Activated naive CD8-positive, alpha-beta T cell treated with anti-CD3 and anti-CD28 coated beads for 36 hours (primary cell): ENCODE data around the gene GPRASP3. TPM values are rescaled to one million over a fixed set of nuclear protein-coding genes. Genes with fewer than 3 reads are reported as not detected.

Experiments used
- DNase-seq: peaks from one replicate; pipeline ENCODE4 v3.0.0; 2021
- H3K27ac Mint-ChIP-seq: one replicate; pipeline ENCODE4 v1.8.0; 2022; ENCODE audit warnings: mild to moderate bottlenecking, moderate library complexity, mixed read lengths
- H3K27me3 Mint-ChIP-seq: one replicate; pipeline ENCODE4 v1.8.0; 2022; ENCODE audit warnings: mild to moderate bottlenecking, mixed read lengths
- H3K36me3 Mint-ChIP-seq: one replicate; pipeline ENCODE4 v1.8.0; 2021; ENCODE audit warnings: mild to moderate bottlenecking, mixed read lengths
- H3K4me1 Mint-ChIP-seq: one replicate; pipeline ENCODE4 v1.8.0; 2021; ENCODE audit warnings: mixed read lengths
- H3K4me3 Mint-ChIP-seq: one replicate; pipeline ENCODE4 v1.8.0; 2022; ENCODE audit warnings: mild to moderate bottlenecking, moderate library complexity, mixed read lengths
- H3K9me3 Mint-ChIP-seq: one replicate; pipeline ENCODE4 v1.8.0; 2022; ENCODE audit warnings: mixed read lengths
- total RNA-seq, 2 experiments: library from RNA; stranded (reverse); gene quantifications; one replicate each; pipeline ENCODE4 v1.2.3, GENCODE V29; 2021

GPRASP3 gene
- total RNA-seq, 2 experiments from 2014 or later, result 3.2 to 3.3 TPM

DNA sequence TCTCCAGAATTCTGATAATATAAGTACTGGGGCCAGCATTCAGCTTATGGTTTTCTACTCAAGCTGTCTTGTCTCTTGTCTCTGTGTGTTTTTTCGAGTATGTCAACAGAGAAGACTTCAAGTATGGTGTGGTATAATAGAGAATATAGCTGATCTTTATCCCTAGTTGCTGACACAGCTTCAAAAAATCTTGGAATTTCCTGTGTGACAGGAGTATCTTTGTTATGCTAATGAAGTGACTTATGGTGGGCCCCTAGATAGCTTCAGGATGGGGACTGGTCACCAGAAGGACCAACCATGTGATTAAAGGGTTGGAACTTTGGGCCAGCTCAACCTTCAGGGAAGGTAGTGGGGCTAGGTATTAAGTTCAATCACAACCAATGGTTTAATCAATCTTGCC, 2.9 kb downstream of the GPRASP3 start:
- Mint-ChIP-seq H3K27ac (no peak overlapping the region), H3K9me3 (no peaks in the 10 kb centered on the region), H3K4me1 (peaks cover 10% of the 10 kb centered on the region), H3K27me3 (no peaks in the 10 kb centered on the region), H3K4me3 (no peak overlapping the region), H3K36me3 (no peaks in the 10 kb centered on the region)
- DNase-seq, result no peak

DNA sequence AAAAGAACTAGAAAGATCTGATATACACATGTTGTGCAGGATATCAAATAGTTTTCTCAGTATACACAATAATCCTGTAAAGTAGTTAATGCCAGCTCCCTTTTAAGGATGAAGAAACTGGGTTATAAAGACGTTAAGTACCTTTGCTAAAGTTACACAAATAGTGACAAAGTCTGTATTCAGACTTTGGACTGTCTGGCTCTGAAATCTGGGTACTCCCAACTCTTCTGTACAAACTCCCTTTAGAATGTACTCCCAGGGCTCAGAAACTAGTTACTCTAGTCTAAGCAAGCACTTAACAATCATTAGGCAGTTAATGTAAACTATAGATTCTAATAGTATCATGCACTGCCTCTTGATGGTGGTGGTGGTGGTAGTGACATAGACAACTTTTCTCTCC, 7.2 kb downstream of the GPRASP3 start:
- Mint-ChIP-seq H3K27me3 (no peaks in the 10 kb centered on the region), H3K27ac (no peak overlapping the region), H3K9me3 (no peaks in the 10 kb centered on the region), H3K4me3 (no peak overlapping the region), H3K4me1 (no peaks in the 10 kb centered on the region), H3K36me3 (no peaks in the 10 kb centered on the region)
- DNase-seq, result no peak

DNA sequence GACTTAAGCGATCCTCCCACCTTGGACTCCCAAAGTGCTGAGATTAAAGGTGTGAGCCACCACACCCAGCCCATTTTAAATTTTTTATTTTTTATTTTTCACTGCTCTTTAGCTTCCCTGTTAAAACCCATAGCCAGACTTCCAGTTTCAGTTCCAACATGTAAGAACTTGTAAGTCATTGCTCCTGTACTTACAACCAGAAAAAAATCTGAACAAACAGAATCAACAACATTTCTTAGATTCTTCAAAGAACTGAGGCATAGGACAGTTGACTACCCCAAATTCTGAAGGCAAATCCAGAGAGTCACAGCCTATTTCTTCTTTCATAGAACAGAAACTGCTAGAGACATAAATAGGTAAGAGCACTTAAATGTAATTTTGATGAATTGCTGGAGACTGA, 8.1 kb downstream of the GPRASP3 start:
- Mint-ChIP-seq H3K27ac (no peak overlapping the region), H3K27me3 (no peaks in the 10 kb centered on the region), H3K4me1 (no peaks in the 10 kb centered on the region), H3K36me3 (no peaks in the 10 kb centered on the region), H3K9me3 (no peaks in the 10 kb centered on the region), H3K4me3 (no peak overlapping the region)
- no peak for DNase-seq

DNA sequence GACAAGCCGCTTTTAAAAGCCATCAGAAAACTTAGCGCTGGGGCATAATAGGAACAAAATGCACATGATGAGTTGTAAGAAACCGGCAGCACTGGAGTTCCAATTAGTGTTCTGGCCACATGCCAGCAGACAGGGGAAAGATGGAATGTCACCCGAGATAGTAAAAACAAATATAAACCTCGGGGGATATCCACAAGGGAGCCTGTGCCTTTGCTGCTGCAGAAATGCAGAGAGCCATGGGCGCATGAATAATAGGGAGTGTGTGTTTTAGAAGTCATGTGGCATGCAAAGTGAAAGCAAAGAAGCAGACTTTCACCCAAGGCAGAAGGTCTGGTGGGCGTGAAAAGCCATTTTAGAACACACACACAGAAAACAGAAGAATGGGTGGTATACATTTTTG, 19.1 kb downstream of the GPRASP3 start:
- no peak overlapping the region for H3K27ac Mint-ChIP-seq
- H3K4me1 Mint-ChIP-seq, result peaks cover 3% of the 10 kb centered on the region
- H3K4me3 Mint-ChIP-seq, result no peak overlapping the region
- DNase-seq, result no peak
- H3K27me3 Mint-ChIP-seq, result no peaks in the 10 kb centered on the region
- H3K36me3 Mint-ChIP-seq, result no peaks in the 10 kb centered on the region
- no peaks in the 10 kb centered on the region for H3K9me3 Mint-ChIP-seq

DNA sequence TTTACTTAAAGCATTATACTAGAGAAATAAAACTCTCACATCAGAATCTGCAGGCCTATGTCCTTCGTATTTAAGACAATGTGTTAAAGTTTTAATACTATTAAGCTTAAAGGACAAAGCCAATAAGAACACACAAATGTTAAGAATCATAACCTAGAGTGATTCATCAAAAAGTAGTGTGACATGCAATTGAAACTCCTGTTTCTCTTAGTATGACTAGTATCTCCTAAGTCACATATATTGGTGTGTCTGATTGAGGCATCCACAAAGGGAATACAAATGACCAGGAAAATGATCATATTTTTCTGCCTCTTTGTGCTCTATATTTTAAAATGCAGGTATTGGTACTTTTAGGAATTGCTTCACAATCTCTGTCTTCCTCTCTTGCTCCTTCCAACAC, 23.8 kb downstream of the GPRASP3 start:
- Mint-ChIP-seq H3K4me1 (peaks cover 6% of the 10 kb centered on the region), H3K27me3 (no peaks in the 10 kb centered on the region), H3K9me3 (no peaks in the 10 kb centered on the region), H3K4me3 (no peak overlapping the region), H3K27ac (no peak overlapping the region), H3K36me3 (peaks cover 5% of the 10 kb centered on the region)
- no peak for DNase-seq

DNA sequence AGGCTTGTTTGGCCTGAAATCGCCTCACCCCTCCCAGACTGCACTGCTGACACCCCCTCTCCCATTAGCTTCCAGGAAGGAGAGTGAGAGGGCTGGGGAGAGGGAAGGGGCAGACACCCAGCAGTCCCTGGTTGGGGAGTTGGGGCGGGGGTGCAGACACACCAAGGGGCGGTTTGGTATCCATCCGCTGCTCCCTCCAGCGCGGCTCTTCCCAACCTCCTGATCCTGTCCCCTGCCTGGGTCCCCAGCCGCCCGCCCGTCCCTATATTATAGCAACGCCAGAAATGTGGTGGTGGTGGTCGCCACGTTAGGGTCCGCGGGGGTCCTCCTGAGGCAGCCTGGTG, 24.9 kb downstream of the GPRASP3 start:
- peak overlapping the region; percentile 48 for H3K4me3 Mint-ChIP-seq
- no peaks in the 10 kb centered on the region for H3K27me3 Mint-ChIP-seq
- DNase-seq, result no peak
- no peak overlapping the region for H3K27ac Mint-ChIP-seq
- peaks cover 5% of the 10 kb centered on the region for H3K36me3 Mint-ChIP-seq
- H3K9me3 Mint-ChIP-seq, result no peaks in the 10 kb centered on the region
- peaks cover 6% of the 10 kb centered on the region for H3K4me1 Mint-ChIP-seq

DNA sequence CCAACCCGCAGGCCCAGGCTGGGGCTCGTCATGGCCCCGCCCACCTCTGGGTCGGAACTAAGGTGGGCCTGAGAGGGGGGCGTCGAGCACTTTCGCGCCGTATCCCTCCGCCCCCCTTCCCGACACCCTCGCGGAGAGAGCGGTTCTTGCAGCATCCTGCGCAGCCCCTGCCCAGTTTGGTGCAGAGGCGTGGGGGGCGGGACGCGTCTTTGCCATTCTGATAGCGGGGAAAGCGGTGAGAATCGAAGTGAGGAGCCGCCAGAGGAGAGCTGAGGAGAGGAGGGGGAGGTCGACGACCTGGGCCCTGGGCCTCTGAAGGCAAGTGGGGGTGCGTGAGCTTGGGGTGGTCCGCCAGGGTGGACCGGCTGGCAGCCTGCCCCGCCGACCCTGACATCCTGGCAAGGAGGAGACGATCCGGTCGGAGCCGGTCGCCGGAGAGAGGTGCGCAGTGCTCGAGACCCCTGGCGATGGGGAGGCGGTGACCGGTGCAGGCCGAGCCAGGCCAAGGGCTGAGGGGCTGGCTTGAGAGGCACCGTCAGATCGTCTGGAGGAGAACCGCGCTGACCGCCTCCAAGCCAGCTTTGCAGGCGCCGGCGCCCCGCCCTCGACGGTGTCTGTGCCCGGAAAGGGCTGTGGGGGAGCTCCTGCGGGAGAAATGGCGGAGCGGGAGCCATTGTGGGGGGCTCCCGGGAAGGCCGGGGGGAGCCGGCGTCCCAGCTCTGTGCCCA, 25.5 kb downstream of the GPRASP3 start:
- Mint-ChIP-seq H3K27me3 (no peaks in the 10 kb centered on the region), H3K9me3 (no peaks in the 10 kb centered on the region), H3K36me3 (peaks cover 5% of the 10 kb centered on the region), H3K4me3 (peak overlapping the region; percentile 79), H3K4me1 (peaks cover 6% of the 10 kb centered on the region), H3K27ac (no peak overlapping the region)
- DNase-seq, result peak; percentile 26

DNA sequence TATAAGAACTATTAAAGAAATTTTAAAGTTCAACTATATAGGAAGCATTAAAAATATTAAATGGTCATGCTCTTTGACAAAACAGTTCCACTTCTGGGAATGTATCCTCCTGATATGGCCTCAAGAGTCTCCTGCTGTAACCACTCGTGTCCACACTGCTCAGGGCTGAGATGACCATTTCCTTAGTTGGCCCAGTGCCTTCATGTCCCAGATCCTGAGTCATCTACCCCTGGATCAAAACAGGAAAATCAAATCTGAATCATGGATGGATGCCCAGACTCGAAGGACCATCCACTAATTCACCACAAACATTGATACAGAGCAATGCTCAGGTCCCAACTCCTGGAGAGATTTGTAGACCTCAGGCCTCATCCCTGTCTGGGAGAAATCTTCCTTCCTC, 44.7 kb downstream of the GPRASP3 start:
- peaks cover 4% of the 10 kb centered on the region for H3K4me1 Mint-ChIP-seq
- peaks cover 2% of the 10 kb centered on the region for H3K36me3 Mint-ChIP-seq
- H3K27ac Mint-ChIP-seq, result no peak overlapping the region
- H3K9me3 Mint-ChIP-seq, result no peaks in the 10 kb centered on the region
- H3K27me3 Mint-ChIP-seq, result no peaks in the 10 kb centered on the region
- no peak for DNase-seq
- H3K4me3 Mint-ChIP-seq, result no peak overlapping the region

DNA sequence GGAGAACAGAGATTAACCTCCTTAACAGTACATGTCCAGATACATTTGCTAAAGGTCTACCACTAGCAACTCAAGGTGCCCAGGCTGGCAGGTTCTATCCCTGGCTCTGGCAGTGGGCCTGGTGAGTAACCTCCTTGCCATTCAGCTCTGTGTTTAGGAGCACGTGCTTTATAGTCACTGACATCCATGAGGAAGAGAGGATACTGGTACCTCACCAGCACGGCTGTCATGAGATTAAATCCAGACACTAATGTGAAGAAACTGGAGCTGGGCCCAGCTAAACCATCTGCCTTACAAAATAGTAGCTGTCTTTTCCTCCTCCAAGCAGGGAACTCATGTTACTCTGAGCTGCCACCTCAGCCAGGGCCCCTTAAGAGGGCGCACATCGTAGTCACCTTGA, 45.3 kb downstream of the GPRASP3 start:
- H3K27ac Mint-ChIP-seq, result no peak overlapping the region
- H3K9me3 Mint-ChIP-seq, result no peaks in the 10 kb centered on the region
- no peaks in the 10 kb centered on the region for H3K27me3 Mint-ChIP-seq
- H3K4me3 Mint-ChIP-seq, result no peak overlapping the region
- DNase-seq, result no peak
- H3K4me1 Mint-ChIP-seq, result peaks cover 4% of the 10 kb centered on the region
- peaks cover 2% of the 10 kb centered on the region for H3K36me3 Mint-ChIP-seq

DNA sequence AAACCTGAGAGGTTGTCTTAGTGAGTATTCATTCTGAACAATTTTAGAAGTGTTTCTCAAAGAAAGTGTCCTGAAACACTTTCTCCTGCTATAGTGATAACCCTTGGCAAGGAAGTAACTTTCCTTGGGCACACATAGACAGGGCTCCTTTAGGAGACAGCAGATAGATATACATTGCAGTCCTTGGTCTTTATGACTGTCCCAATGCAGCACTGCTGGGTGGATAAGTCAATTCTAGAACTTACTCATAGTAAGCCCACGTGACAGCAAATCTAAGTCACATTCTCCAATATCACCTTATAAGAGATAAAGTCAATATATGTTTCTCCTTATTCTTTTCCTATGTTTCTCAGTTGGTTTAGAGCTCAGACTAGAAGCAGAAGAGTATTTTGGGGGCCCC, 46.7 kb downstream of the GPRASP3 start:
- H3K4me3 Mint-ChIP-seq, result no peak overlapping the region
- H3K27ac Mint-ChIP-seq, result no peak overlapping the region
- no peaks in the 10 kb centered on the region for H3K27me3 Mint-ChIP-seq
- peaks cover 4% of the 10 kb centered on the region for H3K4me1 Mint-ChIP-seq
- H3K9me3 Mint-ChIP-seq, result no peaks in the 10 kb centered on the region
- DNase-seq, result no peak
- H3K36me3 Mint-ChIP-seq, result peaks cover 2% of the 10 kb centered on the region

DNA sequence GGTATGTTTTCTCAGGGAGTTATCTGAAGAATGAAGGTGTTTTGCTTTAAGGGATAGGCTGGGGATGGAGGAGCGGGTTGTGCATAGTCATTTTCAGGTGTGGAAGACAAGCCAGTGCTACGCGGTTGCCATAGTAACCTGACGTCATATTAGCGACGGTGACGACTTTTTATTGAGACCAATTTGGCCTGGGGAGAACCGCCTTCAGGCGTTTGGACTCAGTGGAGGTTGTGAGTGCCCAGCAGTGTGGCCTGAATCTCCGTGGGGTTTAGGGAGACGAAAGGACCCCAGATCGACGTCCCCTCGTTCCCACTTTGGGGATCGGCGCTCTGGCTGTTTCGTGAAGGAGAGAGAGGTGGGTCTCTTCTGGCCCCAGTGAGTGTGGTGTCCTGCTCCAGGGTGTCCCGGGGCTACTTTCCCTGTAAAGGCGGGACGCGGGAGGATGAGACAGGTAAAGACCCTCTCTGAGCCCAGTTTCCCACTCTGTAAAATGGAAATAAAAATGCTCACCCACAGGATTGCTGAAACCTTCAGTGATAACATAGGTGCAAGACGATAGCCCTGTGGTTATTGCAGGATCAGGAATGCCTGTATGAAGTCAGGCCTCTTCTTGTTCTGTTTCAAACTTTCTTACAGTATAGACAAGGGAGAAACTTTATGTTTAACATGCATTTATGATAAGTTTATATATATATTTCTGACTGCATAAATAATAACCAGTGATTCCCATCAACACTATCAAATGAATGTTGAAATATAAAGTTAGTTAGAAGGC, 48.6 kb downstream of the GPRASP3 start:
- Mint-ChIP-seq H3K36me3 (peaks cover 2% of the 10 kb centered on the region), H3K27ac (peak overlapping the region; percentile 95), H3K4me3 (peak overlapping the region; percentile 98), H3K4me1 (peaks cover 4% of the 10 kb centered on the region), H3K27me3 (no peaks in the 10 kb centered on the region), H3K9me3 (no peaks in the 10 kb centered on the region)
- peak; percentile 71 for DNase-seq

Other genes with a start within 250 kb of the GPRASP3 start
- not detected for gene TCP11X2, start 248.9 kb upstream of the GPRASP3 start, total RNA-seq
- gene TMSB15A, start 204.0 kb upstream of the GPRASP3 start, total RNA-seq, result under 1 TPM; 0.44 to 0.56 TPM
- gene ARMCX5, start 121.2 kb upstream of the GPRASP3 start, total RNA-seq, result 10 to 100 TPM; 10.9 to 13.3 TPM
- 1 to 10 TPM; 2.3 to 3.8 TPM for gene GPRASP1, start 69.3 kb upstream of the GPRASP3 start, total RNA-seq
- gene GPRASP2, start 8.3 kb upstream of the GPRASP3 start, total RNA-seq, result 1 to 10 TPM; 1.2 to 1.6 TPM
- under 1 TPM in 1 of 2 experiments, not detected in 1; 0.21 TPM for gene RAB40AL, start 216.5 kb downstream of the GPRASP3 start, total RNA-seq